IPS DF 4.7 (cell line): ENCODE measurements around the gene FAM3A.

Experiments
- DNase-seq: peaks from one replicate; pipeline ENCODE4 v3.0.0-alpha.2; 2013; ENCODE audit warnings: low spot score; ENCODE audit errors: extremely low read depth

Gene FAM3A

GRCh38 chrX:154462396-154462795 is 53.6 kb downstream of the FAM3A start:
- no peak for DNase-seq

GRCh38 chrX:154460326-154460725 is 55.7 kb downstream of the FAM3A start:
- no peak for DNase-seq

- DNase-seq: no peak
Measured at GRCh38 chrX:154459832-154460231, 56.2 kb downstream of the FAM3A start.

GRCh38 chrX:154458954-154459778 is 56.9 kb downstream of the FAM3A start:
- no peak for DNase-seq

- DNase-seq: no peak
Measured at GRCh38 chrX:154458116-154458953, 57.7 kb downstream of the FAM3A start, which contains the start of gene PLXNA3. PLXNA3 (plus strand) TSS chrX:154458281; CDS start chrX:154460184, 1,903 bp downstream.

GRCh38 chrX:154457491-154458115 is 58.4 kb downstream of the FAM3A start:
- no peak for DNase-seq
